Endothelial cell of umbilical vein (primary cell): ENCODE data around the gene NSD2. TPM values are rescaled to one million over a fixed set of nuclear protein-coding genes. Genes with fewer than 3 reads are reported as not detected.

Experiments used
- BruUV-seq: library from RNA; stranded (reverse); fragments of 400-500 nt; replicated peaks from 2 replicates; lab custom pipeline; 2021; lab: Mats Ljungman, UMichigan
- CTCF ChIA-PET: fragments of 300-600, 350-600 bp; sonication (Branson Sonifier 250); formaldehyde crosslinking; loops from one replicate; lab custom pipeline; 2021; ENCODE audit warnings: antibody characterized with exemption, inconsistent platforms; lab: Charles Lee
- POLR2A ChIA-PET: fragments of 300-600, 350-600 bp; sonication (Branson Sonifier 250); formaldehyde crosslinking; loops from one replicate; lab custom pipeline; 2021; ENCODE audit warnings: antibody characterized with exemption, inconsistent platforms; lab: Charles Lee
- DNase-seq: peaks from one replicate; pipeline ENCODE4 v3.0.0-alpha.2; 2011; ENCODE audit warnings: low read depth, low spot score
- FAIRE-seq: peaks from 2 replicates; lab custom pipeline; 2011; peaks lifted over from hg19 to GRCh38; lab: Jason Lieb, UNC
- H2AFZ ChIP-seq: 2 replicates; pipeline ENCODE4 v1.6.0; 2012; ENCODE audit warnings: low read depth, low read length, control low read depth, inconsistent platforms
- H3K27ac ChIP-seq: 2 replicates; pipeline ENCODE4 v1.5.1; 2011; ENCODE audit warnings: low read depth, mild to moderate bottlenecking, control low read depth, low read length, moderate library complexity; ENCODE audit not compliant: insufficient read depth
- H3K27me3 ChIP-seq, 2 experiments: 2 replicates each; pipeline versions ENCODE4 v1.6.0 to v1.6.1; 2011; ENCODE audit warnings: low read length in 2 of 2, mixed read lengths in 1 of 2; ENCODE audit not compliant: control insufficient read depth in 2 of 2, insufficient read depth in 2 of 2
- H3K36me3 ChIP-seq, 2 experiments: 2 replicates in 1 of 2; 3 replicates in 1 of 2; pipeline ENCODE4 v1.5.1; 2011; ENCODE audit warnings: low read length in 2 of 2, mild to moderate bottlenecking in 1 of 2, moderate library complexity in 1 of 2; ENCODE audit not compliant: control insufficient read depth in 2 of 2, insufficient read depth in 2 of 2; ENCODE audit errors: extremely low read depth in 1 of 2
- H3K4me1 ChIP-seq: 3 replicates; pipeline ENCODE4 v1.5.1; 2011; ENCODE audit warnings: mild to moderate bottlenecking, low read length; ENCODE audit not compliant: control insufficient read depth, insufficient read depth; ENCODE audit errors: extremely low read depth
- H3K4me2 ChIP-seq: 2 replicates; pipeline ENCODE4 v1.6.1; 2011; ENCODE audit warnings: low read length, control low read depth, mixed read lengths; ENCODE audit not compliant: insufficient read depth
- H3K4me3 ChIP-seq, 3 experiments: fragments of 200-600 bp in 1 of 3; sonication (generic), shearing (Covaris generic) in 1 of 3; replicated peaks in 1 of 3; 2 replicates each; pipeline ENCODE4 v1.5.1; 2011 to 2016; ENCODE audit warnings: control low read depth in 3 of 3, low read length in 3 of 3, mild to moderate bottlenecking in 2 of 3, inconsistent platforms in 1 of 3, low read depth in 1 of 3, moderate library complexity in 1 of 3; ENCODE audit not compliant: insufficient read depth in 1 of 3
- H3K79me2 ChIP-seq: 2 replicates; pipeline ENCODE4 v1.6.0; 2012; ENCODE audit warnings: low read length, inconsistent platforms; ENCODE audit not compliant: control insufficient read depth, insufficient read depth
- H3K9ac ChIP-seq: replicated peaks from 2 replicates; pipeline ENCODE3; 2011; ENCODE audit warnings: low read length, control low read depth; ENCODE audit not compliant: insufficient read depth; ENCODE audit errors: extremely low read depth
- H3K9me1 ChIP-seq: replicated peaks from 3 replicates; pipeline ENCODE4 v1.6.0; 2011; ENCODE audit warnings: mild to moderate bottlenecking, low read length; ENCODE audit not compliant: control insufficient read depth, insufficient read depth; ENCODE audit errors: extremely low read depth
- H3K9me3 ChIP-seq: replicated peaks from 2 replicates; pipeline ENCODE4 v1.5.1; 2012; ENCODE audit warnings: low read length, inconsistent platforms; ENCODE audit not compliant: control insufficient read depth, insufficient read depth
- H4K20me1 ChIP-seq: replicated peaks from 2 replicates; pipeline ENCODE3; 2011; ENCODE audit warnings: mild to moderate bottlenecking, low read length; ENCODE audit not compliant: control insufficient read depth, insufficient read depth; ENCODE audit errors: extremely low read depth
- CTCF ChIP-seq, 2 donors: IDR thresholded peaks; 1 replicate in 1 of 2; 2 replicates in 1 of 2; pipeline ENCODE4 v1.5.1; 2011; ENCODE audit warnings: low read length in 2 of 2, mild to moderate bottlenecking in 2 of 2, moderate library complexity in 2 of 2, control low read depth in 1 of 2, inconsistent platforms in 1 of 2, low read depth in 1 of 2; ENCODE audit not compliant: insufficient read depth in 1 of 2; ENCODE audit errors: extremely low read depth in 1 of 2
- EZH2 ChIP-seq: IDR thresholded peaks from 2 replicates; pipeline ENCODE4 v1.6.1; 2012; ENCODE audit warnings: borderline replicate concordance, low read depth, mild to moderate bottlenecking, moderate library complexity, low read length, inconsistent platforms; ENCODE audit not compliant: severe bottlenecking
- FOS ChIP-seq: IDR thresholded peaks from 2 replicates; pipeline ENCODE4 v1.6.1; 2011; ENCODE audit warnings: mild to moderate bottlenecking, low read length, moderate library complexity, borderline replicate concordance; ENCODE audit not compliant: insufficient read depth
- GATA2 ChIP-seq: IDR thresholded peaks from 2 replicates; pipeline ENCODE4 v1.7.0; 2011; ENCODE audit warnings: low read depth, mild to moderate bottlenecking, moderate library complexity, mixed read lengths, low read length; ENCODE audit not compliant: insufficient read length, insufficient read depth
- JUN ChIP-seq: IDR thresholded peaks from 2 replicates; pipeline ENCODE4 v1.6.1; 2011; ENCODE audit warnings: borderline replicate concordance, low read depth; ENCODE audit not compliant: insufficient read length, insufficient read depth
- MAX ChIP-seq: IDR thresholded peaks from 2 replicates; pipeline ENCODE4 v1.6.1; 2011; ENCODE audit not compliant: insufficient read depth, insufficient read length
- MYC ChIP-seq: IDR thresholded peaks from one replicate; pipeline ENCODE4 v1.6.1; 2011; ENCODE audit warnings: mild to moderate bottlenecking, low read depth, low read length
- POLR2A ChIP-seq: IDR thresholded peaks from 2 replicates; pipeline ENCODE4 v1.6.1; 2012; ENCODE audit warnings: low read depth, mild to moderate bottlenecking, control low read depth, low read length
- POLR2AphosphoS5 ChIP-seq: IDR thresholded peaks from 2 replicates; pipeline ENCODE4 v1.6.1; 2012; ENCODE audit warnings: low read depth, mild to moderate bottlenecking, control low read depth, low read length, moderate library complexity; ENCODE audit not compliant: insufficient read depth
- dilution Hi-C: fragments of 300-500 bp; cut with MboI; formaldehyde crosslinking; loops from one replicate; pipeline ENCODE4 v1.15.0; 2019; ENCODE audit warnings: low sequenced_read_pairs; ENCODE audit not compliant: extremely low pct_ligation_motif_present
- intact Hi-C: fragments of 100-400 bp; cut with micrococcal nuclease; formaldehyde crosslinking; loops from one replicate; pipeline ENCODE4 v1.10.0; 2022
- polyA plus RNA-seq, 4 experiments: library from polyadenylated mRNA; depleted of rRNA in 3 of 4; stranded (reverse) in 3 of 4; unstranded in 1 of 4; fragments of >200 nt; gene quantifications; 2 replicates each; pipeline versions ENCODE4 v1.2.1 to v1.2.3, GENCODE V29; 2011 to 2012; ENCODE audit warnings: missing spikeins in 1 of 4
- total RNA-seq: library from RNA; stranded (reverse); gene quantifications from 2 replicates; pipeline ENCODE4 v1.2.3, GENCODE V29; 2021

Gene NSD2
- total and polyA plus RNA-seq, 2 donors (not counting 3 experiments of a cell fraction or from before 2014, with no cell fraction given) = 31.3 to 171 TPM

GRCh38 chr4:1880332-1880731, 9.1 kb downstream of the NSD2 start:
- H3K27ac ChIP-seq = no peak overlapping the region
- CTCF ChIA-PET = no interaction called here

More at GRCh38 chr4:1880332-1880731, 9.1 kb downstream of the NSD2 start:
- Histone ChIP-seq H3K4me1 (no peaks in the 10 kb centered on the region), H4K20me1 (peaks cover 8% of the 10 kb centered on the region), H3K9me3 (no peaks in the 10 kb centered on the region), H3K36me3 (no peaks in the 10 kb centered on the region), H3K27me3 (no peaks in the 10 kb centered on the region), H3K9me1 (no peaks in the 10 kb centered on the region), H3K4me3 (no peak overlapping the region), H2AFZ (no peak overlapping the region), H3K4me2 (no peak overlapping the region), H3K79me2 (peaks cover 97% of the 10 kb centered on the region), H3K9ac (no peak overlapping the region)
- POLR2A ChIA-PET = no interaction called here
- no peak for TF ChIP-seq MAX
- TF ChIP-seq EZH2 = no peak
- TF ChIP-seq FOS = no peak
- no peak for TF ChIP-seq MYC
- TF ChIP-seq POLR2AphosphoS5 = no peak
- no peak for TF ChIP-seq GATA2
- no peak for TF ChIP-seq POLR2A
- TF ChIP-seq CTCF (IDR thresholded peaks at IDR 0.05; ENCODE audit: extremely low read depth in 1 of 2, insufficient read depth in 1 of 2, low read depth in 1 of 2, low read length in 2 of 2) = no peak
- no peak for TF ChIP-seq JUN
- DNase-seq (no peak), FAIRE-seq (no peak)
- dilution Hi-C loops = no loop called here
- intact Hi-C loops = no loop called here
- no TSS peak for BruUV-seq
